Measurements from ENCODE around the gene KIF17.
"Not testable (repeated sequence)": the region's sequence is repeated elsewhere in the genome, so short reads cannot be mapped to it uniquely, and the experiment has no call there.

KIF17 gene

DNA sequence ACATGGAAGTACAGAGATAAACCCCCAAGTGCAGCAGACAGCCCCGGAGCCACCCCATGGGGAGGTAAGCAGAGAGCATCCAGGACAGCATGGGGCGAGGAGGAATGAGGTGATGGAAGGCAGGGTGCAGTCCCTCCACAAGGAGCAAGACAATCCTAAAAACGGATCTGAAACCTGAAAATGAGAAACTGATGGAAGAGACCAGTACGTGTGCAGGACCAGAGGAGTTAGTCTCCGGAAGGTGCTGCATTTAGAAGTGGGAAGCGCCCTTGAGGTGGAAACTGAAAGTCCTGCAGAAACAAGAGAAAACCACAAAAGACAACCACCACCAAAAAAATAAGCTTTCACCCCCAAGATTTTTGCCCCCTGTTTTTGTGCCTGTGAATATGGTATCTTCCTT is 39.2 kb downstream of the KIF17 start:
- Histone ChIP-seq H3K9me3 (ENCODE audit: control insufficient read depth, low read length) (no peaks in the 10 kb centered on the region), H3K27me3 (replicated peaks; ENCODE audit: control insufficient read depth, insufficient read depth, low read length, poor library complexity, severe bottlenecking) (peaks cover 4% of the 10 kb centered on the region), H3K4me3 (ENCODE audit: insufficient read depth, low read depth, low read length, poor library complexity, severe bottlenecking) (no peak overlapping the region), H3K36me3 (ENCODE audit: control insufficient read depth, insufficient read depth, low read length) (no peaks in the 10 kb centered on the region), H3K27ac (ENCODE audit: insufficient read depth, low read length, poor library complexity, severe bottlenecking) (no peak overlapping the region), H3K4me1 (ENCODE audit: control insufficient read depth, insufficient read depth, low read length, poor library complexity, severe bottlenecking) (no peaks in the 10 kb centered on the region)
- DNase-seq = no peak

DNA sequence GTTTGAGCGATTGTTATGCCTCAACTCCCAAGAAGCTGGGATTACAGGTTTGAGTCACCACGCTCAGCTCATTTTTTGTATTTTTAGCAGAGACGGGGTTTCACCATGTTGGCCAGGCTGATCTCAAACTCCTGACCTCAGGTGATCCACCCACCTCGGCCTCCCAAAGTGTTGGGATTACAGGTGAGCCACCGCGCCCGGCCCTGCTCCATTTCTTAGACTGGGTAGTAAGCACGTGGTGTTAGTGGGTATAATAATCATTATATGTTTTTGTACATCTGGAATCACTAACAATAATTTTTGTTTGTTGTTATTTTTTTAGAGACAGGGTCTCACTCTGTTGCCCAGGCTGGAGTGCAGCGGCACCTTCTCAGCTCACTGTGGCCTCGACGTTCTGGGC is 44.2 kb downstream of the KIF17 start:
- H3K4me1 ChIP-seq (ENCODE audit: control insufficient read depth, insufficient read depth, low read length, poor library complexity, severe bottlenecking); H3K9me3 ChIP-seq (ENCODE audit: control insufficient read depth, low read length); DNase-seq; H3K4me3 ChIP-seq (ENCODE audit: insufficient read depth, low read depth, low read length, poor library complexity, severe bottlenecking); H3K27me3 ChIP-seq (replicated peaks; ENCODE audit: control insufficient read depth, insufficient read depth, low read length, poor library complexity, severe bottlenecking); H3K36me3 ChIP-seq (ENCODE audit: control insufficient read depth, insufficient read depth, low read length); H3K27ac ChIP-seq (ENCODE audit: insufficient read depth, low read length, poor library complexity, severe bottlenecking): not testable (repeated sequence)

DNA sequence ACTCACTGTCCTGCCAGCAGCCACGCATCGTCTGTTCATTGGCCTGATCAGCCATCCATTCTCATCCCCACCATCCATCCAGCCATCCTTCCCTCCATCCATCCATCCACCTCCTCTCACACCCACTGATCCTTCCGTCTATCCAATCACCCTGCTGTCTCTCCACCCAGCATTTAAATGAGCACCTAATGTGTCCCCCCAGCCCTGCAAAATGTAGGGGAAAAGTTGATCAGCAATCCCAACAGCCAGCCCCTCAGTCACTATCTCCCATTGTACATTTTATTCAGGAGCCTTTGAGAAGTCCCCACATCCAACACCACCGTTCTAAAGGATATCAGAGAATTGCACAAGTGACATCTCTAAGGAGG is 45.6 kb downstream of the KIF17 start:
- Histone ChIP-seq H3K4me3 (ENCODE audit: insufficient read depth, low read depth, low read length, poor library complexity, severe bottlenecking) (no peak overlapping the region), H3K27me3 (replicated peaks; ENCODE audit: control insufficient read depth, insufficient read depth, low read length, poor library complexity, severe bottlenecking) (peaks cover 4% of the 10 kb centered on the region), H3K36me3 (ENCODE audit: control insufficient read depth, insufficient read depth, low read length) (no peaks in the 10 kb centered on the region), H3K4me1 (ENCODE audit: control insufficient read depth, insufficient read depth, low read length, poor library complexity, severe bottlenecking) (no peaks in the 10 kb centered on the region), H3K27ac (ENCODE audit: insufficient read depth, low read length, poor library complexity, severe bottlenecking) (no peak overlapping the region), H3K9me3 (ENCODE audit: control insufficient read depth, low read length) (no peaks in the 10 kb centered on the region)
- DNase-seq = no peak

DNA sequence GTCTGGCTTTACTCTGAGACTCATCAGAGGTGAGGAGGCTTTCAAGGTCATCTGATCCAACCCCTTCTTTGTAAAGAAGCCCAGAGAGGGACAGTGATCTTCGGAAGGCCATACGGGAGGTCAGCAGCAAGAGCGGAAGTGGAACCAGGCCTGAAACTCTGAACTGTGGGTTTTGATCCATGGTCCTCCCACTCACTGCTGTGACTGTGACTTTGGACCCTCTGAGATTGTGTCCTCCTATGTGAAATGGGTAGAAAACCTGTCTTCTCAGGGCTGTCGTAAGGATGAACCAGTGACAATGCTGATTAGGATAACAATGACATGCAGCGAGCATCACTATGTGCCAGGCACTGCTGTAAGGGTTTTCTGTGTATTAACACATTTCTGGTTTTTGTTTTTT is 46.9 kb downstream of the KIF17 start:
- H3K27ac ChIP-seq (ENCODE audit: insufficient read depth, low read length, poor library complexity, severe bottlenecking) = no peak overlapping the region
- H3K27me3 ChIP-seq (replicated peaks; ENCODE audit: control insufficient read depth, insufficient read depth, low read length, poor library complexity, severe bottlenecking) = peaks cover 4% of the 10 kb centered on the region
- H3K4me1 ChIP-seq (ENCODE audit: control insufficient read depth, insufficient read depth, low read length, poor library complexity, severe bottlenecking) = no peaks in the 10 kb centered on the region
- H3K36me3 ChIP-seq (ENCODE audit: control insufficient read depth, insufficient read depth, low read length) = no peaks in the 10 kb centered on the region
- DNase-seq = no peak
- H3K9me3 ChIP-seq (ENCODE audit: control insufficient read depth, low read length) = no peaks in the 10 kb centered on the region
- no peak overlapping the region for H3K4me3 ChIP-seq (ENCODE audit: insufficient read depth, low read depth, low read length, poor library complexity, severe bottlenecking)

DNA sequence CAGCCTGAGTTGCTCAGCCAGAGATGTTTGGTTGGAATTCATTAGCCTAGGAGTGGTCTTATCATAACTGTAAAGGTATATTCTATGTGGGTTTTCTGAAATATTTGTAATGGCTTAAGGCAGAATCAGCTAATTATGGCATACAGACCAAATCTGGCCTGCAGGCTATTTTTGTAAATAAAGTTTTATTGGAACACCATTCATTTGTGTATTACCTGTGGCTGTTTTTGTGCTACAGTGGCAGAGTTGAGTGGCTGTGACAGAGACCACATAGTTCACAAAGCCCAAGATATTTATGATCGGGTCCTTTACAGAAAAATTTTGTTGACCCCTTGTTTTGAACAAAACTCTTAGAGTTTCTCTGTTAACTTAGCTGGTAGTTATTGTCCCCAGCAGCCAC is 49.2 kb downstream of the KIF17 start:
- Histone ChIP-seq H3K36me3 (ENCODE audit: control insufficient read depth, insufficient read depth, low read length) (no peaks in the 10 kb centered on the region), H3K27me3 (replicated peaks; ENCODE audit: control insufficient read depth, insufficient read depth, low read length, poor library complexity, severe bottlenecking) (no peaks in the 10 kb centered on the region), H3K4me3 (ENCODE audit: insufficient read depth, low read depth, low read length, poor library complexity, severe bottlenecking) (no peak overlapping the region), H3K27ac (ENCODE audit: insufficient read depth, low read length, poor library complexity, severe bottlenecking) (no peak overlapping the region), H3K4me1 (ENCODE audit: control insufficient read depth, insufficient read depth, low read length, poor library complexity, severe bottlenecking) (no peaks in the 10 kb centered on the region), H3K9me3 (ENCODE audit: control insufficient read depth, low read length) (no peaks in the 10 kb centered on the region)
- DNase-seq = no peak

DNA sequence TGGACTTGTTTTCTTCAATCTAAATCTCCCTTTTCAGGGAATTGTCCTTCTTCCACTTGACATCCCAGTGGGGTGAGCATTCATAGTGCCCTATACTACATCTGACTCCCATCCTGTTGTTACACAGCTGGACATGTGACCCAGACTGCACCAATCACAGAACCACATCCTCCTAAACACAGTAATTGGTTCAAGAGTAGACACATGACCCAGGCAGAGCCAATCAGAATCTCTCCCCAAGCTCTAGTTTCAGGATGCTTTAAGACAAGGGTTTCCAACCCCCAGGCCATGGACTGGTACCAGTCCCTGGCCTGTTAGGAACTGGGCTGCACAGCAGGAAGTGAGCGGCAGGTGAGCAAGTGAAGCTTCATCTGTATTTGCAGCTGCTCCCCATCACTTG is 51.0 kb downstream of the KIF17 start:
- no peak overlapping the region for H3K4me3 ChIP-seq (ENCODE audit: insufficient read depth, low read depth, low read length, poor library complexity, severe bottlenecking)

DNA sequence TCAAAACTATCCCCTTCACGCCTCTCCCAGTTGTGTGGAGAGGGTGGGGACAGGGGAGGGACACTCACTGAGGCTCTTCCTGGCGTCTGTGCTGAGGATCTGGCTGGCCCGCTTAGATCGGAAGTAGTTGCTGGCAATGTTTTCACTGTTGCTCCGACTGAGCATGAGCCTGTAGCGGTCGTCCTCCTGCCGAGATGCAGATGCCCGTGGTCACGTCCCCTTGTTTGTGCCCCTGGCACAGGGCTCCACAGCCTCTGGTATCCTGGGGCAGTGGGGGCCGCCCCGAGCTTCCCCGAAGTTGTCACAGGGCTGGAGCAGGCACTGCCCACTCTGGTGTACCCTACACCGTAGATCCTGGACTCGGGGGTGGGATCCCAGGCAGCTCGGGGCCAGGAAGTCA is 51.7 kb downstream of the KIF17 start:
- Histone ChIP-seq H3K36me3 (ENCODE audit: control insufficient read depth, insufficient read depth, low read length) (no peaks in the 10 kb centered on the region), H3K4me1 (ENCODE audit: control insufficient read depth, insufficient read depth, low read length, poor library complexity, severe bottlenecking) (peaks cover 7% of the 10 kb centered on the region), H3K27me3 (replicated peaks; ENCODE audit: control insufficient read depth, insufficient read depth, low read length, poor library complexity, severe bottlenecking) (no peaks in the 10 kb centered on the region), H3K9me3 (ENCODE audit: control insufficient read depth, low read length) (no peaks in the 10 kb centered on the region), H3K4me3 (ENCODE audit: insufficient read depth, low read depth, low read length, poor library complexity, severe bottlenecking) (no peak overlapping the region), H3K27ac (ENCODE audit: insufficient read depth, low read length, poor library complexity, severe bottlenecking) (no peak overlapping the region)
- DNase-seq = no peak

More for the DNA sequence above, 51.0 kb downstream of the KIF17 start:
- Histone ChIP-seq H3K27me3 (replicated peaks; ENCODE audit: control insufficient read depth, insufficient read depth, low read length, poor library complexity, severe bottlenecking) (no peaks in the 10 kb centered on the region), H3K27ac (ENCODE audit: insufficient read depth, low read length, poor library complexity, severe bottlenecking) (no peak overlapping the region), H3K36me3 (ENCODE audit: control insufficient read depth, insufficient read depth, low read length) (no peaks in the 10 kb centered on the region), H3K9me3 (ENCODE audit: control insufficient read depth, low read length) (no peaks in the 10 kb centered on the region), H3K4me1 (ENCODE audit: control insufficient read depth, insufficient read depth, low read length, poor library complexity, severe bottlenecking) (peaks cover 4% of the 10 kb centered on the region)
- DNase-seq = no peak

DNA sequence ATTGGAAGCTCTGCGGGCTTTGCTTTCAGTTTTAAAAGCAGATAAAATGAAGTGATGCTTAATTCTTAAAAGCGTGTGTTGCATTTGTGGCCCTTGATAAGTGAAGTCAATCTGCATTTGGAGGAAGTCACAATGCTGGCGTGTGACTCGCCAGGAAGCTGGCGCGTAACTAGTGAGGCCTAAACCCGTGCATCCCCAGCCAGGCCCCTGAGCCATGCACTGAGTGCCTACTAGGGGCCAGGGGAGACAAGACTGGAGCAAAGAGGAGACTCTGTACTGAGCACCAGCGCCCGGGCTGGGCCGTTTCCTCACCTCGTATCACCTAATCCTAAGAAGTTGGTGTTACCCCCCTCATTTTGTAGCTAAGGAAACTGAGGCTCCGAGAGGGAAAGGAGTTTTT is 52.1 kb downstream of the KIF17 start:
- Histone ChIP-seq H3K4me3 (ENCODE audit: insufficient read depth, low read depth, low read length, poor library complexity, severe bottlenecking) (no peak overlapping the region), H3K27me3 (replicated peaks; ENCODE audit: control insufficient read depth, insufficient read depth, low read length, poor library complexity, severe bottlenecking) (no peaks in the 10 kb centered on the region)
- no peak for DNase-seq

DNA sequence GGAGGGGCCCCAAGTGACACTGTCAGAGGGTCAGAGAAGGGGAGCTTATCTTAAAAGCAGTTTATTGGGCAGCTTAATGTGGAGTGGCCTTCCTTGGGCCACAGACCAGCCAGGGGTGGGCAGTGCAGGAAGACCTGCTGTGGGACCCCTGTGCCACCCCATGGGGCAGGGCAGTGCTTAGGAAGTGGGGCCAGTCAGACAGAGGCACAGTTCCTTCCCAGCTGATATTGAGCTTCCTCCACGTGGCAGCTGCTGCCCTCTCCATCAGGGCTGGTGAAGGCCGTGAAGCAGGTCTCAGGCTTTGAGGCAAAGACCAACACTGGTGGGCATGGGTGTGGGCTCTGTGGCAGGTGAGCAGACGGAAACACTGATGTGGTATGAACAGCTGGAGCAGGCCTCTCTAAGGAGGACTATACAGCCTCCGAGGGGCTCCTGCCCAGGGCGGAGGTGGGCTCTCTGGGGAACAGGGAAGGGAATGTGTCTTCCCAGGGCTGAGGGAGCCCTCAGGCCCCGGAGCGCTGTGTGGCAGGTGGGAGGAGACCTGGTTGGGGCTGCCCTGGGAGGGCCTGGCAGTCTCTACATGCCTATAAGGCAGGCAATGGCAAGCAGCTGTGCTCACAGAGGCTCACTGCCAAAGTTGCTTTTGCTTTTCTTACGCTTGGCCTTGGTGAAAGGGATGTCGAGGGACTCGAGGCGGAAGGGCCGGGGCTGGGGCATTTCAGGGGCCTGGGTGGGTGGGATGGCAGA is 53.7 kb downstream of the KIF17 start:
- no peaks in the 10 kb centered on the region for H3K27me3 ChIP-seq (replicated peaks; ENCODE audit: control insufficient read depth, insufficient read depth, low read length, poor library complexity, severe bottlenecking)
- H3K36me3 ChIP-seq (ENCODE audit: control insufficient read depth, insufficient read depth, low read length) = no peaks in the 10 kb centered on the region
- peaks cover 16% of the 10 kb centered on the region for H3K4me1 ChIP-seq (ENCODE audit: control insufficient read depth, insufficient read depth, low read length, poor library complexity, severe bottlenecking)
- no peak overlapping the region for H3K27ac ChIP-seq (ENCODE audit: insufficient read depth, low read length, poor library complexity, severe bottlenecking)
- no peaks in the 10 kb centered on the region for H3K9me3 ChIP-seq (ENCODE audit: control insufficient read depth, low read length)
- H3K4me3 ChIP-seq (ENCODE audit: insufficient read depth, low read depth, low read length, poor library complexity, severe bottlenecking) = no peak overlapping the region
- DNase-seq = no peak

More for the DNA sequence above, 52.1 kb downstream of the KIF17 start:
- Histone ChIP-seq H3K4me1 (ENCODE audit: control insufficient read depth, insufficient read depth, low read length, poor library complexity, severe bottlenecking) (peaks cover 7% of the 10 kb centered on the region), H3K36me3 (ENCODE audit: control insufficient read depth, insufficient read depth, low read length) (no peaks in the 10 kb centered on the region), H3K27ac (ENCODE audit: insufficient read depth, low read length, poor library complexity, severe bottlenecking) (no peak overlapping the region), H3K9me3 (ENCODE audit: control insufficient read depth, low read length) (no peaks in the 10 kb centered on the region)

DNA sequence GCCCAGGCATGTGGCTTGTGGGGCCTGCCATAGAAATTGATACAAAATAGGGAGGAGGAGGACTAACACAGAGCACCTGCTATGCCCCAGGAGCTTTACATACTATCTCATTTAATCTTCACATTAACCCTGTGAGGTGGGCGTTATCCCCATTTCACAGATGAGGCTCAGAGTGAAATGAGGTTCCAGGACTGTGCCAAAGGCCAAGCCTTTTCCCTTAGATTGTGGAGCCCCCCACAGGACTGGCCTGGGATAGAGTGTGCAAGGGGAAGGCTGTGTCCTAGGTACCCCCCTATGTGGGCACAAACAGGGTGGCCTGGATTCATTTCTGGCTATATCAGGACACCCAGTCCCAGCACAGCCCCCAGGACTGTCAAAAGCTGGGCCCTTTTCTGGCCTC is 54.4 kb downstream of the KIF17 start:
- Histone ChIP-seq H3K36me3 (ENCODE audit: control insufficient read depth, insufficient read depth, low read length) (peaks cover 3% of the 10 kb centered on the region), H3K4me1 (ENCODE audit: control insufficient read depth, insufficient read depth, low read length, poor library complexity, severe bottlenecking) (peaks cover 16% of the 10 kb centered on the region), H3K4me3 (ENCODE audit: insufficient read depth, low read depth, low read length, poor library complexity, severe bottlenecking) (no peak overlapping the region), H3K9me3 (ENCODE audit: control insufficient read depth, low read length) (no peaks in the 10 kb centered on the region), H3K27ac (ENCODE audit: insufficient read depth, low read length, poor library complexity, severe bottlenecking) (no peak overlapping the region), H3K27me3 (replicated peaks; ENCODE audit: control insufficient read depth, insufficient read depth, low read length, poor library complexity, severe bottlenecking) (no peaks in the 10 kb centered on the region)
- DNase-seq = no peak
